HCT116 (cell line): Measurements from ENCODE around the gene PANK3.
"Not testable (repeated sequence)": the region's sequence is repeated elsewhere in the genome, so short reads cannot be mapped to it uniquely, and the experiment has no call there.

Experiments
- MAX ChIP-seq: IDR thresholded peaks from 2 replicates; pipeline ENCODE4 v1.6.1; 2012
- POLR2A ChIP-seq: IDR thresholded peaks from 2 replicates; pipeline ENCODE4 v1.7.0; 2011; ENCODE audit warnings: borderline replicate concordance; ENCODE audit not compliant: insufficient read depth, insufficient read length; ENCODE audit errors: extremely low read depth
- RAD21 ChIP-seq: IDR thresholded peaks from 2 replicates; pipeline ENCODE4 v1.6.1; 2012; ENCODE audit warnings: low read depth, mild to moderate bottlenecking
- TCF7L2 ChIP-seq: IDR thresholded peaks from 2 replicates; pipeline ENCODE4 v1.7.0; 2011; ENCODE audit warnings: borderline replicate concordance, inconsistent platforms; ENCODE audit not compliant: insufficient read depth, insufficient read length; ENCODE audit errors: extremely low read depth
- ZNF274 ChIP-seq: fragments of 200-500 bp; sonication (Bioruptor generic); IDR thresholded peaks from 2 replicates; pipeline ENCODE4 v1.6.1; 2014; ENCODE audit warnings: mild to moderate bottlenecking, low read depth, low read length, inconsistent platforms
- TF ChIP-seq, protein P1 (sequence below), 3 experiments: fragments of 200-600 bp in 1 of 3; sonication (generic) in 1 of 3; IDR thresholded peaks in 2 of 3; conservative IDR thresholded peaks in 1 of 3; 2 replicates each; pipeline ENCODE4 v1.5.1; 2012 to 2017; ENCODE audit warnings: low read depth in 2 of 3, low read length in 2 of 3, antibody characterized with exemption in 1 of 3, borderline replicate concordance in 1 of 3, control low read depth in 1 of 3, mild to moderate bottlenecking in 1 of 3, mixed read lengths in 1 of 3, mixed run types in 1 of 3, moderate library complexity in 1 of 3; ENCODE audit not compliant: insufficient read depth in 1 of 3

- TF ChIP-seq ZNF274, RAD21, POLR2A, MAX, TCF7L2: not testable (repeated sequence)
- TF ChIP-seq, protein P1, sequence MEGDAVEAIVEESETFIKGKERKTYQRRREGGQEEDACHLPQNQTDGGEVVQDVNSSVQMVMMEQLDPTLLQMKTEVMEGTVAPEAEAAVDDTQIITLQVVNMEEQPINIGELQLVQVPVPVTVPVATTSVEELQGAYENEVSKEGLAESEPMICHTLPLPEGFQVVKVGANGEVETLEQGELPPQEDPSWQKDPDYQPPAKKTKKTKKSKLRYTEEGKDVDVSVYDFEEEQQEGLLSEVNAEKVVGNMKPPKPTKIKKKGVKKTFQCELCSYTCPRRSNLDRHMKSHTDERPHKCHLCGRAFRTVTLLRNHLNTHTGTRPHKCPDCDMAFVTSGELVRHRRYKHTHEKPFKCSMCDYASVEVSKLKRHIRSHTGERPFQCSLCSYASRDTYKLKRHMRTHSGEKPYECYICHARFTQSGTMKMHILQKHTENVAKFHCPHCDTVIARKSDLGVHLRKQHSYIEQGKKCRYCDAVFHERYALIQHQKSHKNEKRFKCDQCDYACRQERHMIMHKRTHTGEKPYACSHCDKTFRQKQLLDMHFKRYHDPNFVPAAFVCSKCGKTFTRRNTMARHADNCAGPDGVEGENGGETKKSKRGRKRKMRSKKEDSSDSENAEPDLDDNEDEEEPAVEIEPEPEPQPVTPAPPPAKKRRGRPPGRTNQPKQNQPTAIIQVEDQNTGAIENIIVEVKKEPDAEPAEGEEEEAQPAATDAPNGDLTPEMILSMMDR (IDR thresholded peaks at IDR 0.05 in 2 of 3, conservative IDR thresholded peaks at IDR 0.05 in 1 of 3; ENCODE audit: borderline replicate concordance in 1 of 3, insufficient read depth in 1 of 3, low read depth in 2 of 3, low read length in 2 of 3): not testable (repeated sequence)
These were observed 17.0 kb upstream of the PANK3 start for GRCh38 chr5:168596122-168596521.
